ENCODE measurements around the gene TMEM135. TPM values are rescaled to one million over a fixed set of nuclear protein-coding genes. Genes with fewer than 3 reads are reported as not detected.

The TMEM135 gene
- total RNA-seq, 1 donor from 2014 or later: 24.7 TPM

GRCh38 chr11:87203907-87204602 lies 166.3 kb downstream of the TMEM135 start:
- Mint-ChIP-seq H3K27ac (ENCODE audit: unreplicated experiment) (no peak overlapping the region), H3K4me1 (ENCODE audit: unreplicated experiment) (no peaks in the 10 kb centered on the region), H3K27me3 (ENCODE audit: unreplicated experiment) (no peaks in the 10 kb centered on the region), H3K36me3 (ENCODE audit: unreplicated experiment) (peaks cover 3% of the 10 kb centered on the region), H3K4me3 (ENCODE audit: unreplicated experiment) (no peak overlapping the region), H3K9me3 (ENCODE audit: unreplicated experiment) (peaks cover 9% of the 10 kb centered on the region)
- no peak for TF ChIP-seq CTCF (IDR thresholded peaks at IDR 0.05)
- DNase-seq (ENCODE audit: extremely low spot score, unreplicated experiment): no peak

DNA sequence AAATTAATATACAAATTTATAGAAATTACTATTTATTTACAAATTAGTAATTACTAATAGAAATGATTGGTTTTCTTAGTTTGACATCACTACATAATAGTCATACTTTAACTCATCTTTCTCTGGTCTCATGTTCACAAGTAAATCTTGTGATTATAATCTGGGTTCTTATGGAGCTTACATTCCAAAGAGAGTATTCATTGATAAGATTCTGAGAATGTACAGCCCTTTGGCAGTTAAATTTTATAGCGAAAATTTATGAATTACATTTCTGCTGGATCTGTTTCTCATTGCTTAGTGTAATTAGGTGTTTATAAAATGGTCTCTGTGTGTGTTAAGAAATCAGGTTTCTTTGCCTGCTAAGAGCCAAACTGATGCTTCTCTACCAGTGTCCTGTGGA lies 175.2 kb downstream of the TMEM135 start:
- no peak overlapping the region for H3K27ac Mint-ChIP-seq (ENCODE audit: unreplicated experiment)
- no peak for TF ChIP-seq CTCF (IDR thresholded peaks at IDR 0.05)
- no peak for DNase-seq (ENCODE audit: extremely low spot score, unreplicated experiment)
- no peaks in the 10 kb centered on the region for H3K4me1 Mint-ChIP-seq (ENCODE audit: unreplicated experiment)
- H3K36me3 Mint-ChIP-seq (ENCODE audit: unreplicated experiment): no peaks in the 10 kb centered on the region
- no peaks in the 10 kb centered on the region for H3K27me3 Mint-ChIP-seq (ENCODE audit: unreplicated experiment)
- no peak overlapping the region for H3K4me3 Mint-ChIP-seq (ENCODE audit: unreplicated experiment)
- peaks cover 16% of the 10 kb centered on the region for H3K9me3 Mint-ChIP-seq (ENCODE audit: unreplicated experiment)

DNA sequence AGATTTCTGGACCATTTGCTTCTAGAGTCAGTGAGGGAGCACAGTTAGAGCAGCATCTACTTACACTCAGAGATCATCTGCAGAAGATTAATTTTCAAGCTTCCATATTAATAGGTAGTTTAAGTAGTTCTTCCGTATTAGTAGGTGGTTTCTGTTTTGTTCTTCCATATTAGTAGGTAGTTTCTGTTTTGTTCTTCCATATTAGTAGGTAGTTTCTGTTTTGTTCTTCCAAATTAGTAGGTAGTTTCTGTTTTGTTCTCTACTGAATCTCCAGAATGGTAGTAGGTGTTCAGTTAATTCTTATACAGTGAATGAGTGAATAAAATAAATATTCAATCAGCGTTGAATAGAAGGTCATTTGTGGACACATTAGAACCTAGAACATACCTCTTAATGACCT lies 175.7 kb downstream of the TMEM135 start:
- H3K27me3 Mint-ChIP-seq (ENCODE audit: unreplicated experiment): no peaks in the 10 kb centered on the region
- DNase-seq (ENCODE audit: extremely low spot score, unreplicated experiment): no peak
- no peak overlapping the region for H3K4me3 Mint-ChIP-seq (ENCODE audit: unreplicated experiment)
- no peak overlapping the region for H3K27ac Mint-ChIP-seq (ENCODE audit: unreplicated experiment)
- H3K36me3 Mint-ChIP-seq (ENCODE audit: unreplicated experiment): no peaks in the 10 kb centered on the region
- TF ChIP-seq CTCF (IDR thresholded peaks at IDR 0.05): no peak
- H3K9me3 Mint-ChIP-seq (ENCODE audit: unreplicated experiment): peaks cover 12% of the 10 kb centered on the region
- H3K4me1 Mint-ChIP-seq (ENCODE audit: unreplicated experiment): no peaks in the 10 kb centered on the region

DNA sequence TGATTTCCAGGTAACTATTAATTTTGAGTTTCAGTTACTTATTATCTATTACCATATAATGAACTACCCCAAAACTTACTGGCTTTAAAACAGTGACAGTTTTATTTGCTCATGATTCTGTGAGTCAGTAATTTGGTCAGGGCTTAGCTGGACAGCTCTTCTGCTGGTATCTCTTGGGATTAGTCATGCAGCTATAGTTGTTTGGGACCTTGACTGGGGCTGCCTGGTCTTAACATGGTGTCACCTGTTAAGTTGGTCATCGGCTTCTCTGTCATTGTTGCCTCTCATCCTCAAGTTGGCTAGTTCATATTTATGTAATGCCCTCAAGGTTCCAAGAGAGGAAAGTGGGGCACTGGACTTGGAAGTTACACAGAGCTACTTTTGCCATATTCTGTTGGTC lies 177.5 kb downstream of the TMEM135 start:
- Mint-ChIP-seq H3K27ac (ENCODE audit: unreplicated experiment) (no peak overlapping the region), H3K27me3 (ENCODE audit: unreplicated experiment) (no peaks in the 10 kb centered on the region), H3K4me3 (ENCODE audit: unreplicated experiment) (no peak overlapping the region), H3K9me3 (ENCODE audit: unreplicated experiment) (no peaks in the 10 kb centered on the region), H3K36me3 (ENCODE audit: unreplicated experiment) (no peaks in the 10 kb centered on the region), H3K4me1 (ENCODE audit: unreplicated experiment) (peaks cover 5% of the 10 kb centered on the region)
- no peak for TF ChIP-seq CTCF (IDR thresholded peaks at IDR 0.05)
- no peak for DNase-seq (ENCODE audit: extremely low spot score, unreplicated experiment)

DNA sequence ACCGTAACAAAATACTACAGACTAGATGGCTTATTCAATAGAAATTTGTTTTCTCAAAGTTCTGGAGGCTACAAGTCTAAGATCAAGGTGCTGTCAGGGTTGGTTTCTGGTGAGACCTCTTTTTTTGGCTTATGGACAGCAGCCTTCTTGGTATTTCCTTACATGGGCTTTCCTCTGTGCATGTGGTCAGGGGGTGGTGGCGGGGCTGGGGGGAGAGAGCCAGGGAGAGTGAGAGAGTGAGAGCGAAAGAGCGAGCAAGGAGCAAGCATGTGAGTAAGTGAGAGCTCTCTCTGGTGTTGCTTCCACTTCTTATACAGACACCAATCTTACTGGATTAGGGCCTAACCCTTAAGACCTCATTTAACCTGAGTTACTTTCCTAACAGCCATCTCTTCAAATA lies 181.5 kb downstream of the TMEM135 start:
- no peak overlapping the region for H3K4me3 Mint-ChIP-seq (ENCODE audit: unreplicated experiment)
- H3K4me1 Mint-ChIP-seq (ENCODE audit: unreplicated experiment): peaks cover 18% of the 10 kb centered on the region
- peaks cover 2% of the 10 kb centered on the region for H3K36me3 Mint-ChIP-seq (ENCODE audit: unreplicated experiment)
- H3K27ac Mint-ChIP-seq (ENCODE audit: unreplicated experiment): peak overlapping the region; percentile 16
- TF ChIP-seq CTCF (IDR thresholded peaks at IDR 0.05): no peak
- H3K9me3 Mint-ChIP-seq (ENCODE audit: unreplicated experiment): no peaks in the 10 kb centered on the region
- DNase-seq (ENCODE audit: extremely low spot score, unreplicated experiment): no peak
- no peaks in the 10 kb centered on the region for H3K27me3 Mint-ChIP-seq (ENCODE audit: unreplicated experiment)

All from osteocyte (in vitro differentiated cells).